Colon (tissue), 2 donors: ENCODE data around the gene CISD2.
"Not testable (repeated sequence)": the region's sequence is repeated elsewhere in the genome, so short reads cannot be mapped to it uniquely, and the experiment has no call there.

ENCODE experiments used
- FAIRE-seq: peaks from 2 replicates; lab custom pipeline; 2012; peaks lifted over from hg19 to GRCh38; lab: Jason Lieb, UNC
- donor health status: control.
- donor health status: control.

Gene CISD2

GRCh38 chr4:102850370-102850769 lies 18.4 kb upstream of the CISD2 start:
- no peak for FAIRE-seq

- no peak for FAIRE-seq
Observed at GRCh38 chr4:102858828-102859464, 9.8 kb upstream of the CISD2 start.

GRCh38 chr4:102860611-102861324 lies 8.0 kb upstream of the CISD2 start:
- no peak for FAIRE-seq

GRCh38 chr4:102862016-102862415 lies 6.8 kb upstream of the CISD2 start:
- peak; percentile 28 for FAIRE-seq

- FAIRE-seq = no peak
Observed at GRCh38 chr4:102862747-102863146, 6.0 kb upstream of the CISD2 start.

GRCh38 chr4:102865327-102865726 lies 3.5 kb upstream of the CISD2 start:
- FAIRE-seq = not testable (repeated sequence)

- FAIRE-seq = no peak
Observed at GRCh38 chr4:102867278-102868152, 1.3 kb upstream of the CISD2 start.

GRCh38 chr4:102868153-102868780 lies 525 bp upstream of the CISD2 start:
- no peak for FAIRE-seq

- FAIRE-seq = no peak
Observed at GRCh38 chr4:102869569-102870197, 891 bp downstream of the CISD2 start.

GRCh38 chr4:102871772-102872171 lies 3.0 kb downstream of the CISD2 start:
- no peak for FAIRE-seq

GRCh38 chr4:102877477-102878106 lies 8.8 kb downstream of the CISD2 start:
- not testable (repeated sequence) for FAIRE-seq

- not testable (repeated sequence) for FAIRE-seq
Observed at GRCh38 chr4:102878349-102878748, 9.6 kb downstream of the CISD2 start.

GRCh38 chr4:102878901-102879300 lies 10.1 kb downstream of the CISD2 start:
- FAIRE-seq = no peak

- no peak for FAIRE-seq
Observed at GRCh38 chr4:102881343-102881742, 12.6 kb downstream of the CISD2 start.

- no peak for FAIRE-seq
Observed at GRCh38 chr4:102883278-102883677, 14.5 kb downstream of the CISD2 start.

GRCh38 chr4:102888570-102888969 lies 19.8 kb downstream of the CISD2 start:
- FAIRE-seq = not testable (repeated sequence)

GRCh38 chr4:102889866-102890265 lies 21.1 kb downstream of the CISD2 start:
- FAIRE-seq = not testable (repeated sequence)

GRCh38 chr4:102896547-102896946 lies 27.8 kb downstream of the CISD2 start:
- not testable (repeated sequence) for FAIRE-seq

- not testable (repeated sequence) for FAIRE-seq
Observed at GRCh38 chr4:102897610-102898009, 28.8 kb downstream of the CISD2 start.

GRCh38 chr4:102901804-102902203 lies 33.0 kb downstream of the CISD2 start:
- FAIRE-seq = no peak

- no peak for FAIRE-seq
Observed at GRCh38 chr4:102918859-102919258, 50.1 kb downstream of the CISD2 start.
